HepG2 (cell line): ENCODE measurements around the gene CKS2. TPM values are rescaled to one million over a fixed set of nuclear protein-coding genes. Genes with fewer than 3 reads are reported as not detected.

Experiments
- FIP1L1 ChIP-seq: fragments of 200-400 bp; formaldehyde crosslinking; IDR thresholded peaks from 2 replicates; pipeline ENCODE4 v1.6.1; 2018; ENCODE audit warnings: low read depth, mild to moderate bottlenecking, low read length, moderate library complexity, borderline replicate concordance; ENCODE audit not compliant: insufficient read depth
- IKZF5 ChIP-seq: IDR thresholded peaks from 2 replicates; pipeline ENCODE4 v1.6.1; 2018; ENCODE audit warnings: missing genetic modification reagents, mild to moderate bottlenecking, missing compliant biosample characterization
- ISL2 ChIP-seq: sonication (generic); formaldehyde crosslinking; IDR thresholded peaks from 2 replicates; pipeline ENCODE4 v1.5.0; 2020; ENCODE audit warnings: missing genetic modification reagents
- KLF12 ChIP-seq: sonication (generic); formaldehyde crosslinking; IDR thresholded peaks from 2 replicates; pipeline ENCODE4 v1.4.0; 2020; ENCODE audit warnings: missing genetic modification reagents, borderline replicate concordance
- LCORL ChIP-seq, 2 experiments: fragments of 450-650 bp in 1 of 2; sonication (generic) in 1 of 2; formaldehyde crosslinking in 1 of 2; IDR thresholded peaks; 2 replicates each; pipeline versions ENCODE4 v1.5.0 to v1.6.1; 2017 to 2020; ENCODE audit warnings: antibody characterized with exemption in 1 of 2, missing genetic modification reagents in 1 of 2
- NFATC3 ChIP-seq: sonication (generic); formaldehyde crosslinking; IDR thresholded peaks from 2 replicates; pipeline ENCODE4 v1.5.1; 2020; ENCODE audit warnings: mild to moderate bottlenecking, missing genetic modification reagents
- NFKBIZ ChIP-seq: IDR thresholded peaks from 2 replicates; pipeline ENCODE4 v1.6.1; 2018; ENCODE audit warnings: missing genetic modification reagents, missing compliant biosample characterization
- NR2F1 ChIP-seq, 2 experiments: fragments of 450-650 bp in 1 of 2; formaldehyde crosslinking in 1 of 2; IDR thresholded peaks; 2 replicates each; pipeline versions ENCODE4 v1.5.0 to v1.6.1; 2016 to 2020; ENCODE audit warnings: mild to moderate bottlenecking in 1 of 2, missing compliant biosample characterization in 1 of 2, missing genetic modification reagents in 1 of 2, moderate library complexity in 1 of 2
- REST ChIP-seq, 2 experiments: IDR thresholded peaks; 2 replicates each; pipeline ENCODE4 v1.6.1; 2011 to 2012; ENCODE audit warnings: low read length in 2 of 2, borderline replicate concordance in 1 of 2, low read depth in 1 of 2, mild to moderate bottlenecking in 1 of 2, moderate library complexity in 1 of 2
- SP1 ChIP-seq, 2 experiments: fragments of 450-650 bp in 1 of 2; sonication (generic) in 1 of 2; formaldehyde crosslinking in 1 of 2; IDR thresholded peaks; 2 replicates each; pipeline versions ENCODE4 v1.4.0 to v1.6.1; 2016 to 2020; ENCODE audit warnings: missing genetic modification reagents in 1 of 2
- SRF ChIP-seq: IDR thresholded peaks from 2 replicates; pipeline ENCODE4 v1.6.1; 2011; ENCODE audit warnings: mild to moderate bottlenecking, low read depth, low read length, moderate library complexity
- TBP ChIP-seq: sonication (generic); formaldehyde crosslinking; IDR thresholded peaks from 2 replicates; pipeline ENCODE4 v1.5.0; 2020; ENCODE audit warnings: missing genetic modification reagents
- YY1 ChIP-seq: IDR thresholded peaks from 2 replicates; pipeline ENCODE4 v1.6.1; 2011; ENCODE audit warnings: low read length, low read depth, moderate library complexity, mild to moderate bottlenecking; ENCODE audit not compliant: insufficient read depth, insufficient replicate concordance
- ZBTB3 ChIP-seq: sonication (generic); formaldehyde crosslinking; IDR thresholded peaks from 2 replicates; pipeline ENCODE4 v1.4.0; 2020; ENCODE audit warnings: low read depth, mild to moderate bottlenecking, moderate library complexity, missing genetic modification reagents, borderline replicate concordance
- ZBTB42 ChIP-seq: sonication (generic); formaldehyde crosslinking; IDR thresholded peaks from 2 replicates; pipeline ENCODE4 v1.5.0; 2020; ENCODE audit warnings: mild to moderate bottlenecking, missing genetic modification reagents
- ZNF281 ChIP-seq: sonication (generic); formaldehyde crosslinking; IDR thresholded peaks from 2 replicates; pipeline ENCODE4 v1.4.0; 2020; ENCODE audit warnings: missing genetic modification reagents, borderline replicate concordance
- ZNF570 ChIP-seq: sonication (generic); formaldehyde crosslinking; IDR thresholded peaks from 2 replicates; pipeline ENCODE4 v1.4.0; 2020; ENCODE audit warnings: mild to moderate bottlenecking, missing genetic modification reagents, borderline replicate concordance
- ZSCAN9 ChIP-seq: IDR thresholded peaks from 2 replicates; pipeline ENCODE4 v1.6.1; 2016; ENCODE audit warnings: borderline replicate concordance
- polyA plus RNA-seq, 8 experiments: library from polyadenylated mRNA; depleted of rRNA in 3 of 8; stranded (reverse) in 7 of 8; unstranded in 1 of 8; fragments of >200 nt; fragmentation: Illumina TruSeq in 4 of 8; extraction: Trizol in 4 of 8; gene quantifications; 2 replicates each; pipeline versions ENCODE4 v1.2.1 to v1.2.3, GENCODE V29; 2011 to 2016; ENCODE audit warnings: low read depth in 4 of 8, missing spikeins in 1 of 8, mixed read lengths in 1 of 8; ENCODE audit not compliant: insufficient read depth in 1 of 8
- total RNA-seq, 5 experiments: library from RNA; depleted of rRNA; stranded (reverse); fragments of >200 nt; fragmentation: Illumina TruSeq; extraction: Trizol; gene quantifications; 2 replicates each; pipeline ENCODE4 v1.2.3, GENCODE V29; 2016; ENCODE audit warnings: low read depth in 1 of 5

The CKS2 gene
- total and polyA plus RNA-seq, 2 of the 13 experiments (the other 11 are each of a cell fraction or from before 2014, with no cell fraction given): 251 to 317 TPM

- TF ChIP-seq ZNF281 (CRISPR knock-in tag) (no peak), KLF12 (peak; percentile 56; the same call in 1 of the 2 replicates), ISL2 (CRISPR knock-in tag) (peak; percentile 39), REST (IDR thresholded peaks at IDR 0.05; ENCODE audit: borderline replicate concordance in 1 of 2, low read depth in 1 of 2, low read length in 2 of 2) (peak in 1 of 2 experiments; percentile 40; a peak in 1 of 4 replicates), ZBTB42 (CRISPR knock-in tag) (no peak), ZSCAN9 (CRISPR knock-in tag) (peak; percentile 14; the same call in 1 of the 2 replicates), NFATC3 (CRISPR knock-in tag) (0 out of 2 replicates have a peak, but pooled peaks have one; percentile 45), ZNF570 (no peak), YY1 (peak; percentile 84), ZBTB3 (CRISPR knock-in tag) (no peak), NFKBIZ (CRISPR knock-in tag) (0 out of 2 replicates have a peak, but pooled peaks have one; percentile 14), IKZF5 (CRISPR knock-in tag) (peak; percentile 55; the same call in 1 of the 2 replicates), LCORL (IDR thresholded peaks at IDR 0.05) (no peak), LCORL (CRISPR knock-in tag; IDR thresholded peaks at IDR 0.05) (no peak), NR2F1 (CRISPR knock-in tag; IDR thresholded peaks at IDR 0.05) (no peak), TBP (CRISPR knock-in tag) (no peak), SRF (peak; percentile 81), FIP1L1 (0 out of 2 replicates have a peak, but pooled peaks have one; percentile 89), SP1 (IDR thresholded peaks at IDR 0.05) (no peak), SP1 (CRISPR knock-in tag; IDR thresholded peaks at IDR 0.05) (peak; percentile 67)
Observed at GRCh38 chr9:89310475-89311345, at the start of gene CKS2 (continued).
